HUDEP-2 (cell line): ENCODE results near the gene GUCY1B1.

Experiments
- DNase-seq, 76 experiments: peaks; one replicate each; lab custom pipeline; 2025; ENCODE audit not compliant: unreplicated experiment in 76 of 76; lab: John Stamatoyannopoulos, UW

The GUCY1B1 gene

GRCh38 chr4:155758481-155759371 lies at the start of gene GUCY1B1:
TSS of gene GUCY1B1 (plus strand) at chr4:155759021. CDS start at chr4:155759141, 120 bp downstream.
- peak in 59 of 76 experiments; percentile 2 to 89 (median 57) for DNase-seq

DNA sequence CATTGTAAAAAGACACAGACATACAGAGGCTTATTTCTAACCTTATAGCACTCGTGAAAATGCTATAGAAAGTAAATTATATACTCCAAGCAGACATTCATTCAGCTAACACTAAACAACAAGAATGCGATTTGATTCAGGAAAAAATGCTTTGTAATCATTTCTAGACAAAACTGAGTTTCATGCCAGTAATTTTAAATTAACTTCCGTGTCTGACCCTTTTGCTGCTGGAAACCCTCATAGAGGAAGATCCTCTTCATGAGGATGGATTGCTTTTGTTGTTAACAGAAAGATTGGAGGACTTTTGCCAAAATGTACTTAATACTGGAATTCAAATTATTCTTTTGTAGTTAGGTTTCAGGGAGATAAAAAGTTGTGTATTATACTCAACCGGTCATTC lies 48.9 kb upstream of the GUCY1B1 start:
- DNase-seq = no peak

- DNase-seq = no peak
Observed at GRCh38 chr4:155711556-155711955, 47.3 kb upstream of the GUCY1B1 start.

GRCh38 chr4:155712846-155713245 lies 46.0 kb upstream of the GUCY1B1 start:
- no peak for DNase-seq

DNA sequence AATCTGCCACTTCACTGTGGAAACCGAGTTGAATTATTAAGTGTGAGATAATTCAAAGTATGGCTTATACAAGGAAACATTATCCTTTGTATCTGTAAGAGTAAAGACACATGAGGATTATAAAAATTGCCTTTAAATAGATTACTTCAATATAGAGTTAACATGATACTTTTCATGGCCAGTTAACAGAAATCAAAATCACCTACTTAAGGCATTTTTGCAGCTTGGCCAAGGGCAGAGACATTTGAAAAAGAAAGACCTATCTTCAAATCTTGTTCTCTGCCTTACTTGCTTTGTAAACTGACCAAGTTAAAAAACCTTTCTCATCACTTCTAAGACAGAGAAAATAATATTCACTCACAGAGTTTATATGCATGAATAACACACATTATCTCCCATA lies 44.9 kb upstream of the GUCY1B1 start:
- DNase-seq = no peak

DNA sequence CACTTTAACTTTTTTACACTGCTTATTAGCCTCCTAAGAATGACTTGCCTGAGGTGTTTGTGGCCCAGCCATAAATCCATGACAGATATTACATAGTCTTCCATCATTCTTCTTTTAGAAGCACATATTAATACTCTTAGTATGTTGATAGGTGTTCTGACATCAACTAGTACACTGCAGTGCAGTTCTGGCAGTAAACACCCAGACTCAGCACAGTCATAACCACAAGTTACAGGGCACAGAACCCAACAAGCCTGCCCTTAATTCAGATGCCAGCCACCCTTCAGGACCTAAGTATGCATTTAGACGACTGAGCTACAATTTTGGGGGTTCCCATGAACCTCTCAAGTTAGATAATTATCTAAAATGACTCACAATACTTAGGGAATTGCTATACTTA lies 36.5 kb upstream of the GUCY1B1 start:
- no peak for DNase-seq

DNA sequence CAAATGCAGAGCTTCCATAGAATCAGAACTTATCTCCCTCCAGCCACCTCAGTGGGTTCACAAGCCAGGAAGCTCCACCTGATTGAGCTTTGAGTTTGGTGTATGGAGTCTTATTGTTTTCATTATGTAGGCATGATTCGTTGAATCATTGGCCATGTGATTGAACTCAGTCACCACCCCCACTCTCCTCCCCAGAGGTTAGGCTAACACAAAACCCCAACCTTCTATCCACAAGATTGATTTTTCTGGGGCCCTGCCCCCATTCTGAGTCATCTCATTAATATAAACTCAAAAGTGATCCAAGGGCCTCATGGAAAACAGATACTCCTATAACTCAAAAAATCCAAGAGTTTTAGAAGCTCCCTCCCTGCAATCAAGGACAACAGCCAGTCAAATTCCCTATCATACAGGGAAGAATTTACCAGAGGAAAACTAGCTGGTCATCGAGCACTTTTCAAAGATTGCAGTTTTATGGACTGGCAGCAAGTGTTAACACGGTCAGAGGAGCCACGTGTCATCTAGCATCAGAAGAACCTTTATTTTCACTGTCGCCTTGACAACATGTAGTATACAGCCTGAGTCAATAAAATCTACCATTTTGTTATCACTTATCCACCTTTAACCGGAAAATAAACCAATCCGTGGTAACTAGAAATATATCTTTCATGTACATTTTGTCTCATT lies 35.9 kb upstream of the GUCY1B1 start:
- no peak for DNase-seq

- no peak for DNase-seq
Observed at GRCh38 chr4:155724731-155725130, 34.1 kb upstream of the GUCY1B1 start.

DNA sequence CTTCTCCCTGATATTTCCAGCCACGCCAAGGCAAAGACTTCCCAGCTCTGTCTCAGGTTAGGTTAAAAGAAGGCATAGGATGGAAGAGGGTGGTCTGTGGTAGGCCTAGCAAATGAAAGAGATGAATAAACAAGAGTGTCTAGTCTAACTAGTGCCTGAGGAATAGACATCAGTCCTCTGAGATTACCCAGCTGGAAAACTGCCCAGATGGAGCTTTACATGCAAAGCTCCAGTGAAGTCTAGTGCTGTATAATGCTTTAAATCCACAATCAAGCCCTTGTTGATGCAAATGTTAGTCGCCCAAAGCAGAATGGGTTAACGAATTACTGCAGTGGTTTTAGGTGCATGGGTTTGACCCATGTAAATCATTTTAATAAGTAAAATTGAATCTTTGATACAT lies 24.8 kb upstream of the GUCY1B1 start:
- no peak for DNase-seq

DNA sequence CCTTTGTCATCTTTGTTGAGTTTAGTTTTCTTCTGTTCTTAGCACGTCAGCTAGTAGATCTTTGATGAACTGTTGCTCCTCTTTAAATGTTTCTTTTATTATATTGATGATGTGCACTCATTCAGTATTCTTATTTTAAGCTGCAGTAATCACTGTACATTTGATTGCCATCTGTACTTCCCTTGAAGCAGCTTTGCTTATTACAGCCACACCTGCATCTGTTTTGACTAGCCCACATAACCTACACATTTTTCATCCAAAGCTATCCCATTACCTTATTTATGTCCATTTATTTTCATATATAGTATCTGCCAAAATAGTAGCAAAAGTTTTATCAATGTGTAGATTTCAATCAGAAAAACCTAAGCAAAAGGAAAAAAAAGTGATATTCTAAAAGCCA lies 23.9 kb upstream of the GUCY1B1 start:
- no peak for DNase-seq

DNA sequence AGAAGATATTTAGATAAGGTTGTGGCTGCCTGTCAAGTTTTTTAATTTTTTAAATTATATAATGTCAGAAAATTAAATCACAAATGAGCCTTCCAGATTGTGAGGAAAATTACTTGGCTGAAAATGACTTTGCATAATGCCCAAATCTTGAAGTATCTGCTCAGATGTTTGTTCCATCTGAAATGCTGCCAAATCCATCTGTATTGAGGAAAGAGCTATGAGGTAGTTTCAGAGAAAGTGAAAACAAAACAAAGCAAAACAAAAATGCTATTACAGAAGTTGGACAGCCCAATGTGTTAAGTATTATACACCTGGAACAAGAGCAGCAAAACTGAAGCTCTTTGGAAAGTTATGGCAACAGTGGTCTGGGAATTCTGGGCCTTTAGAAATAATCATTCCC lies 23.3 kb upstream of the GUCY1B1 start:
- DNase-seq = no peak

DNA sequence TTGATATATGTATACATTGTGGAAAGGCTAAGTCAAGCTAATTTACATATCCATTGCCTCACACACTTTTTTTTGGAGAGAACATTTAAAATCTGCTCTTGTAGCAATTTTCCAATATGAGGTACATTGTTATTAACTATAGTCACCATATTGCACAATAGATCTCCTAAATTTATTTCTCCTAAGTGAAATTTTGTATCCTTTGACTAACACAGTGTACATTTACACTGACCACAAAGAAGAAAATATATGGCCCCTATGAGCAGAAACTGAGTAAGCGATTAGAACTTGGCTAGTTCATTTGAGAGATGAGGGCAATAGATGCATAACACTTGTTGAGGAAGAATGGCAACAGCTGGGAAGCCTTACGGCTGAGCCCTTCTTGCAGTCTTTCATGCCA lies 20.3 kb upstream of the GUCY1B1 start:
- no peak for DNase-seq

GRCh38 chr4:155741546-155741945 lies 17.3 kb upstream of the GUCY1B1 start:
- DNase-seq = no peak

DNA sequence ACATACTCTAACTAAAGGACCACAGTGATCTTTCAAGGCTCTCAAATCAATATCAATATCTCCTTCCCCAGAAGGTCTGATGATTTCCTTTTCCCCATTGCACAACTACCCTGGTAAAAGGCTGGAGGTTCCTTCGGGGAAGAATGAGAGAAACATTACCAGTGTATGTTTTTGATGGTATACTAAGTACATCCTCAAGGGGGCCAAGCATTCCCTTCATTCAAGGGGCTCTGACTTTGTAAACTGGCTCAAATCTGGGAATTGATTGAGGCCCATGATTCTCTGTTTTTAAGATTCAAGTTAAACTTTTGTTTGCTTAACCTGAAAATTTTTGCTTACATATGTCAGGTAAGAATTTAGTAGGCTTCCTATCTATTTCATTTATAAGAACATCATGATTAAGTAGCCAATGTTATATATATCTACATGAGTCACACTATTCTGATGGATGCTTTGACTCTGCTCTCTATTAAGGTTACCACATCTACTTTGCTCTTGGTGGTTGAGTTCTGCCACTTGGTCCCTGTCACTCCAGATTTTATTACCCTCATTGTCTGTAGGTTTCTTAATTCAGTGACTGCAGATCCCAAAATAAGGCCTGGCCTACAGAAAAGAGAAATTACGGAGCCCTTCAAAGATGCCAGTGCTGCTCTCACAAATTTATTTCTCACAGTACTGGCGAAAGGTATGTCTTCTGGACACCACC lies 16.4 kb upstream of the GUCY1B1 start:
- no peak for DNase-seq

GRCh38 chr4:155745984-155746383 lies 12.8 kb upstream of the GUCY1B1 start:
- no peak for DNase-seq

GRCh38 chr4:155748039-155748438 lies 10.8 kb upstream of the GUCY1B1 start:
- DNase-seq = no peak

DNA sequence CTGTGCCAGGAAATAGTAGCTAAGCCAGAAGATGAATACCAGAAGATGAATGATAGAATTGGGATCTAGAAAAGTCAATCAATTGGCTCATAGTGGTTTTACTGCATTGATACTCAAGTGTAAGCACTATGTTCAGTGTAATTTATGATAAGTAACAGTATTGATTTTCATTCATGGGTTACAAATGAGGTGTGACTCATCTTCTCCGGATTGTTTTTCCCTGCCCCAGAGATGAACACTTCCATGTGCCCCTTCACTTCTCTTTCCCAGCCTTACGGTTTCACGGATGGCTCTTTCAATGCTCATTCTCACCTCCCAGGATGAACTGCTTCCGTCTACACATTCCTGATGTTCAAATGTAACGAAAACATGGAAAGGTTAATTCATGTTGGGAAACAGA lies 9.8 kb upstream of the GUCY1B1 start:
- no peak for DNase-seq

- no peak for DNase-seq
Observed at GRCh38 chr4:155751569-155751968, 7.3 kb upstream of the GUCY1B1 start.

DNA sequence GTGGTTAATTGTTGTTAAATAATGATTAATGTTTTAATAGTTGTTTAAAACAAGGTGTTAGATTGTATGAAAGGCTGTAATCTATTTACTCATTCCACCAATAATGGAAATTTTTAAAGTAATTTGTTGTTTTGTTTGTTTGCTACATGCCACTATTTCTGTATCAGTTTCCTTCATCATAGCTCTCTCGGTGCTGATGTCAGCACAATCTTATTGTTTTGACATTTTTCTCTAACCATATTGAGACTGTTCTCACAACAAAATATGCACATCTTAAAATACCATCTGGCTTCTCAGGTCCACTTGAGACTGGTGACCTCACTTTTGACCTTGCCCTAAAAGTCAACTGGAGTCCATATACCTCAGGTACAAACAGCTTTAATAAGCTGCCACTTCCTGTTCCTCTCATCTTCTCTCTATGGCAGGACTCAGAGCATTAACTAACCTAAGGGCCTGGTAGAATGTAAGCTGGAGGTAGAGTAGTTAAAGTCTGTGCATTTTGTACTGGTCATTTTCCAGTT lies 1.0 kb upstream of the GUCY1B1 start:
- no peak for DNase-seq

GRCh38 chr4:155759372-155760252 lies 791 bp downstream of the GUCY1B1 start:
- no peak for DNase-seq
